Measurements from ENCODE around the gene CEBPB.

GRCh38 chr20:50220093-50220893, 29.7 kb downstream of the CEBPB start:
- TF ChIP-seq CTCF (IDR thresholded peaks at IDR 0.05) (no peak), POLR2A (IDR thresholded peaks at IDR 0.05) (no peak)

Data from heart left ventricle (tissue), 13 donors.